Measurements from ENCODE around the gene CRYBG1. TPM values are rescaled to one million over a fixed set of nuclear protein-coding genes. Genes with fewer than 3 reads are reported as not detected.

The CRYBG1 gene
- polyA plus RNA-seq (2013, experiment 1 of 2; ENCODE audit: insufficient read length), result 1.6 TPM
- polyA plus RNA-seq (2013, experiment 2 of 2; ENCODE audit: insufficient read length), result 0.66 TPM

- peak; percentile 32 for DNase-seq
Measured at GRCh38 chr6:106360410-106360988, at the start of gene CRYBG1. Gene CRYBG1 (plus strand): TSS chr6:106360717. CDS start chr6:106360909, 192 bp downstream.

GRCh38 chr6:106315765-106316374, 44.6 kb upstream of the CRYBG1 start:
- no peak for DNase-seq

- DNase-seq, result no peak
Measured at GRCh38 chr6:106316375-106316766, 44.1 kb upstream of the CRYBG1 start.

- DNase-seq, result no peak
Measured at GRCh38 chr6:106318061-106318460, 42.5 kb upstream of the CRYBG1 start.

- no peak for DNase-seq
Measured at GRCh38 chr6:106318851-106319250, 41.7 kb upstream of the CRYBG1 start.

- no peak for DNase-seq
Measured at GRCh38 chr6:106321940-106322339, 38.6 kb upstream of the CRYBG1 start.

- DNase-seq, result peak; percentile 5
Measured at GRCh38 chr6:106324726-106325335, 35.7 kb upstream of the CRYBG1 start.

- peak; percentile 98 for DNase-seq
Measured at GRCh38 chr6:106325336-106326178, 35.0 kb upstream of the CRYBG1 start, which contains the start of gene ATG5. Gene ATG5 (minus strand): TSS chr6:106325760. CDS start chr6:106316208, 9,552 bp downstream.

GRCh38 chr6:106334646-106335448, 25.7 kb upstream of the CRYBG1 start:
- peak; percentile 47 for DNase-seq

- peak; percentile 78 for DNase-seq
Measured at GRCh38 chr6:106339334-106340029, 21.0 kb upstream of the CRYBG1 start.

- no peak for DNase-seq
Measured at GRCh38 chr6:106347219-106347618, 13.3 kb upstream of the CRYBG1 start.

- DNase-seq, result no peak
Measured at GRCh38 chr6:106356378-106356777, 4.1 kb upstream of the CRYBG1 start.

GRCh38 chr6:106359959-106360409, 533 bp upstream of the CRYBG1 start:
- no peak for DNase-seq

- DNase-seq, result no peak
Measured at GRCh38 chr6:106360989-106361430, 493 bp downstream of the CRYBG1 start.

GRCh38 chr6:106363401-106364138, 3.1 kb downstream of the CRYBG1 start:
- peak; percentile 24 for DNase-seq

- no peak for DNase-seq
Measured at GRCh38 chr6:106369739-106370138, 9.2 kb downstream of the CRYBG1 start.

- no peak for DNase-seq
Measured at GRCh38 chr6:106370639-106371038, 10.1 kb downstream of the CRYBG1 start.

GRCh38 chr6:106372838-106373501, 12.5 kb downstream of the CRYBG1 start:
- DNase-seq, result no peak

- DNase-seq, result no peak
Measured at GRCh38 chr6:106373502-106374239, 13.2 kb downstream of the CRYBG1 start.
